Suprapubic skin (tissue), 4 donors: Measurements from ENCODE around the gene SH3BGRL2. TPM values are rescaled to one million over a fixed set of nuclear protein-coding genes. Genes with fewer than 3 reads are reported as not detected.

Experiments used
- DNase-seq, 2 donors: peaks; one replicate each; pipeline ENCODE4 v3.0.0-alpha.2; 2019; ENCODE audit warnings: low spot score in 2 of 2
- H3K27ac ChIP-seq: fragments of 200-600 bp; sonication (generic); one replicate; pipeline ENCODE4 v1.5.1; 2019
- H3K27me3 ChIP-seq: fragments of 200-600 bp; sonication (generic); one replicate; pipeline ENCODE4 v1.5.1; 2019
- H3K36me3 ChIP-seq: fragments of 200-600 bp; sonication (generic); one replicate; pipeline ENCODE4 v1.5.1; 2019
- H3K4me1 ChIP-seq: fragments of 200-600 bp; sonication (generic); one replicate; pipeline ENCODE4 v1.5.1; 2019
- H3K4me3 ChIP-seq: fragments of 200-600 bp; sonication (generic); one replicate; pipeline ENCODE4 v1.5.1; 2019; ENCODE audit warnings: mild to moderate bottlenecking
- H3K9me3 ChIP-seq: fragments of 200-600 bp; sonication (generic); one replicate; pipeline ENCODE4 v1.5.1; 2019
- EP300 ChIP-seq: sonication (generic); formaldehyde crosslinking; IDR thresholded peaks from one replicate; pipeline ENCODE4 v1.6.1; 2017; ENCODE audit warnings: antibody characterized with exemption
- POLR2A ChIP-seq, 2 donors: fragments of 450-650 bp; IDR thresholded peaks; one replicate each; pipeline ENCODE4 v1.6.1; 2017; ENCODE audit warnings: antibody characterized with exemption in 2 of 2, mild to moderate bottlenecking in 2 of 2, moderate library complexity in 2 of 2
- POLR2AphosphoS5 ChIP-seq, 3 donors: sonication (generic); formaldehyde crosslinking; IDR thresholded peaks; one replicate each; pipeline ENCODE4 v1.6.1; 2017; ENCODE audit warnings: antibody characterized with exemption in 3 of 3
- WGBS: methylation state at CpG from one replicate; pipeline ENCODE4 v1.1.5; 2018; 5-methylcytosine and 5-hydroxymethylcytosine counted together
- total RNA-seq, 4 donors: library from RNA; depleted of rRNA; stranded (reverse); fragments of >200 nt; gene quantifications; one replicate each; pipeline ENCODE4 v1.1.0, GENCODE V29; 2016
- TF ChIP-seq, protein P1 (sequence below), 2 donors: fragments of 200-600 bp in 1 of 2; fragments of 450-650 bp in 1 of 2; sonication (generic) in 1 of 2; IDR thresholded peaks; one replicate each; pipeline ENCODE4 v1.5.1; 2016 to 2019; ENCODE audit warnings: antibody characterized with exemption in 2 of 2, mild to moderate bottlenecking in 1 of 2, moderate library complexity in 1 of 2

SH3BGRL2 gene
- total RNA-seq, 4 donors from 2014 or later, result 30.5 to 67.1 (median 56.7) TPM

DNA sequence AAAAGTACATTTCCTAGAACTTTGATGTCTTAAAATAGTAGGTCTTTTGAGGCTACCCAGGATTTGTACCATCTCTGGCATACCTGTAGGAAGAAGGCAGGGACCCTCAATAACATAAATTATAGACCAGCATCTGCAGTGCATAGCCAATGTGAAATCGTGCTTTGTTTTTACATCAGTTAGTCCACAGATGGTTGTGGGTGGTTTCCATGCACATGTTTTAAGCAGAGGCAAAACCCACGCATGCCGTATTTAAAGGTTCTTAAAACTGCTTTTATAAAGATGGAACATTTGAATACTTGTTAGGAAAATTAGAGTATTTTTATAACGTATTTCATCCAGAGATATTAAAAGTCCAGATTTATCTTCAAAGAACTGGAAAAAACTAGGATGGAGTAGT is 66.3 kb downstream of the SH3BGRL2 start:
- DNase-seq, result no peak
- Histone ChIP-seq H3K4me1 (peaks cover 3% of the 10 kb centered on the region), H3K27ac (no peak overlapping the region), H3K4me3 (no peak overlapping the region), H3K36me3 (no peaks in the 10 kb centered on the region), H3K9me3 (no peaks in the 10 kb centered on the region), H3K27me3 (no peaks in the 10 kb centered on the region)
- TF ChIP-seq, protein P1, sequence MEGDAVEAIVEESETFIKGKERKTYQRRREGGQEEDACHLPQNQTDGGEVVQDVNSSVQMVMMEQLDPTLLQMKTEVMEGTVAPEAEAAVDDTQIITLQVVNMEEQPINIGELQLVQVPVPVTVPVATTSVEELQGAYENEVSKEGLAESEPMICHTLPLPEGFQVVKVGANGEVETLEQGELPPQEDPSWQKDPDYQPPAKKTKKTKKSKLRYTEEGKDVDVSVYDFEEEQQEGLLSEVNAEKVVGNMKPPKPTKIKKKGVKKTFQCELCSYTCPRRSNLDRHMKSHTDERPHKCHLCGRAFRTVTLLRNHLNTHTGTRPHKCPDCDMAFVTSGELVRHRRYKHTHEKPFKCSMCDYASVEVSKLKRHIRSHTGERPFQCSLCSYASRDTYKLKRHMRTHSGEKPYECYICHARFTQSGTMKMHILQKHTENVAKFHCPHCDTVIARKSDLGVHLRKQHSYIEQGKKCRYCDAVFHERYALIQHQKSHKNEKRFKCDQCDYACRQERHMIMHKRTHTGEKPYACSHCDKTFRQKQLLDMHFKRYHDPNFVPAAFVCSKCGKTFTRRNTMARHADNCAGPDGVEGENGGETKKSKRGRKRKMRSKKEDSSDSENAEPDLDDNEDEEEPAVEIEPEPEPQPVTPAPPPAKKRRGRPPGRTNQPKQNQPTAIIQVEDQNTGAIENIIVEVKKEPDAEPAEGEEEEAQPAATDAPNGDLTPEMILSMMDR (IDR thresholded peaks at IDR 0.05), result no peak
- TF ChIP-seq POLR2AphosphoS5 (IDR thresholded peaks at IDR 0.05), result no peak
- no peak for TF ChIP-seq POLR2A (IDR thresholded peaks at IDR 0.05)
- no peak for TF ChIP-seq EP300
- 79% methylated on average over 4 of the region's 4 CpGs for WGBS

- Histone ChIP-seq H3K27me3 (no peaks in the 10 kb centered on the region), H3K9me3 (no peaks in the 10 kb centered on the region), H3K36me3 (no peaks in the 10 kb centered on the region), H3K27ac (no peak overlapping the region), H3K4me1 (peaks cover 3% of the 10 kb centered on the region), H3K4me3 (no peak overlapping the region)
- no peak for DNase-seq
- TF ChIP-seq POLR2A (IDR thresholded peaks at IDR 0.05), result no peak
- no peak for TF ChIP-seq POLR2AphosphoS5 (IDR thresholded peaks at IDR 0.05)
- 96% methylated on average over 7 of the region's 7 CpGs for WGBS
Observed at GRCh38 chr6:79699606-79700005, 68.5 kb downstream of the SH3BGRL2 start.

- H3K4me3 ChIP-seq, result no peak overlapping the region
- DNase-seq, result no peak
- no peaks in the 10 kb centered on the region for H3K4me1 ChIP-seq
- WGBS, result 88% methylated on average over 5 of the region's 5 CpGs
- no peaks in the 10 kb centered on the region for H3K27me3 ChIP-seq
- no peak overlapping the region for H3K27ac ChIP-seq
- TF ChIP-seq, protein P1 (IDR thresholded peaks at IDR 0.05), result no peak
- TF ChIP-seq POLR2A (IDR thresholded peaks at IDR 0.05) (no peak), POLR2AphosphoS5 (IDR thresholded peaks at IDR 0.05) (no peak), EP300 (no peak)
- no peaks in the 10 kb centered on the region for H3K9me3 ChIP-seq
- no peaks in the 10 kb centered on the region for H3K36me3 ChIP-seq
Observed at GRCh38 chr6:79702691-79703090, 71.6 kb downstream of the SH3BGRL2 start.

GRCh38 chr6:79704200-79704599 is 73.1 kb downstream of the SH3BGRL2 start:
- no peak for TF ChIP-seq EP300
- no peak overlapping the region for H3K27ac ChIP-seq
- DNase-seq, result no peak
- no peaks in the 10 kb centered on the region for H3K4me1 ChIP-seq
- H3K9me3 ChIP-seq, result no peaks in the 10 kb centered on the region
- H3K27me3 ChIP-seq, result no peaks in the 10 kb centered on the region
- no peak overlapping the region for H3K4me3 ChIP-seq
- H3K36me3 ChIP-seq, result no peaks in the 10 kb centered on the region
- 96% methylated on average over 2 of the region's 2 CpGs for WGBS

DNA sequence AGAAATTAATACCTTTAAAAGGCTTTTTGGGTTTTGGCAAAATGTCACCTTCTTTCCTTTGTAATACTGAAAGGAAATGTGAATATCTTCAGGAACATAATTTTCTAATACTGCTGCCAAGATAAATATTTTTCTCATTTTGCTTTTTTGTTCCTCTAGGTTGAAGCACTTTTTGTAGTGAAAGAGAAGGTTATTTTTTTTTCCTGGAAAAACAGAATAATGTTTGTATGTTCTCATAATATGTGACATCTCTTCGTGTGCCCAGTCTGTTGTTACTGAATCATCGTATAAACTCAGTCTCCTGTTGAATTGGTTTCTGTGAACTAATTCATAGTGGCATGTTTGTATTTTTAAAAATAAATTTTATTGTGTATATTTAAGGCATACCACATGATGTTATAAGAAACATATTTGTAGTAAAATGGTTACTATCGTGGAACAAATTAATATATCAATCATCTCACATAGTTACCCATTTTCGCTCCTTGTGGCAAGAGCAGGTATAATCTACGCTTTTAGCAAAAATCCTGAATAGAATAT is 74.4 kb downstream of the SH3BGRL2 start:
- TF ChIP-seq POLR2A (IDR thresholded peaks at IDR 0.05) (no peak), EP300 (no peak), POLR2AphosphoS5 (IDR thresholded peaks at IDR 0.05) (no peak)
- TF ChIP-seq, protein P1 (IDR thresholded peaks at IDR 0.05), result no peak
- Histone ChIP-seq H3K27me3 (no peaks in the 10 kb centered on the region), H3K27ac (no peak overlapping the region), H3K4me3 (no peak overlapping the region), H3K36me3 (no peaks in the 10 kb centered on the region), H3K9me3 (no peaks in the 10 kb centered on the region), H3K4me1 (no peaks in the 10 kb centered on the region)
- 71% methylated on average over 5 of the region's 5 CpGs for WGBS
- DNase-seq, result no peak

DNA sequence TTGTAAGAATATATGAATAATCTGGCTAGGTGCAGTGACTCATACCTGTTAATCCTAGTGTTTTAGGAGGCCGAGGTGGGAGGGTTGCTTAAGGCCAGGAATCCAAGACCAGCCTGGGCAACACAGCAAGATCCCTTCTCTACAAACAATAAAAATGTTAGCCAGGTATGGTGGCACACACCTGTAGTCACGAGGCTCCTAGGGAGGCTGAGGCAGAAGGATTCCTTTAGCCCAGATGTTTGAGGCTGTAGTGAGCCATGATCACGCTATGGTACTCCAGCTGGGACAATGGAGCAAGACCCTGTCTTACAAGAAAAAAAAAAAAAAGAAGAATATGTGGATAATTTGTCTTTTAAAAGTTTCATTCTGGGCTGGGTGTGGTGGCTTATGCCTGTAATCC is 75.4 kb downstream of the SH3BGRL2 start:
- H3K4me1 ChIP-seq, result no peaks in the 10 kb centered on the region
- no peaks in the 10 kb centered on the region for H3K36me3 ChIP-seq
- TF ChIP-seq POLR2A (IDR thresholded peaks at IDR 0.05) (no peak), POLR2AphosphoS5 (IDR thresholded peaks at IDR 0.05) (no peak), EP300 (no peak)
- TF ChIP-seq, protein P1 (IDR thresholded peaks at IDR 0.05), result no peak
- no peak for DNase-seq
- no peak overlapping the region for H3K27ac ChIP-seq
- no peaks in the 10 kb centered on the region for H3K27me3 ChIP-seq
- H3K9me3 ChIP-seq, result no peaks in the 10 kb centered on the region
- H3K4me3 ChIP-seq, result no peak overlapping the region
- 87% methylated on average over 3 of the region's 3 CpGs for WGBS
